ENCODE data around the gene LYST. TPM values are rescaled to one million over a fixed set of nuclear protein-coding genes. Genes with fewer than 3 reads are reported as not detected.

LYST gene
- total and polyA plus RNA-seq, 2 donors (not counting 3 experiments of a cell fraction or from before 2014, with no cell fraction given): 3.1 to 9.6 TPM

DNA sequence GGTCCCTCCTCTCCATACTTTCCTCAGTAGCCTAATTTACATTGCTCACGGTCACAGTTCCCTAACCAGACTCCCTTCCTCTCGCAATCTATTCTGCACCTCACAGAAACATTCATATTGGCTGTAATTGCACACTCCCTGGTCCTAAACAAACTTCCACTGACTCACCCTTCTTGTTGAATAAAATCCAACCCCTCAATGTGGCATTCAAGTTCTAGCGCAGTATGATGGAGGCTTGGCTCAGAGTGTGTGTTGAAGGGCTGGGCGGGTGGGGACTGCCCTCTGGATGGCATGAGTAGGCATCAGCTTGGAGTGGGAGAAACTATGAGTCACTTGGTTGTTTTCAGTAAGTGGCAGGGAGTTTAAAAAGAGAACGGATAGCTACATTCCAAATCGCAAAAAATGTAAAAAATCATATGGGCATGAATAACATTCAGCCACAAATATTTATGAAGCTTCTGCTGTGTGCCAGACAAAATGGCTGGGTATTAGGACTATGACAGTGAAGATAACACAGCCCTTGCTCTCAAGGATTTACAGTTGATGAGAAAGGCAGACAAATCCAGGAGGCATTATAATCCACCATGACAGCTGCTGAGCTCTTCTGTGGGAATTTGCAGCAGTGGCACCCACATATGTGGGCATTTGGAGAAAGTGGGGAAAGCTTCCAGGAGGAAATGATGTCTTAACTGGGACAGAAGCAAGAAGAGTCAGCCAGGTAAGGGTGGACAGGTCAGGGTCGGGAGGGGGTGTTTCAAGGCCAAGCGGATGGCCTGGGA, 42.2 kb upstream of the LYST start:
- DNase-seq (ENCODE audit: low read depth, low spot score) (peak; percentile 64), FAIRE-seq (peak; percentile 74)
- no peaks in the 10 kb centered on the region for H3K36me3 ChIP-seq (ENCODE audit: control insufficient read depth in 2 of 2, extremely low read depth in 1 of 2, insufficient read depth in 2 of 2, low read length in 2 of 2)
- H4K20me1 ChIP-seq (replicated peaks; ENCODE audit: control insufficient read depth, extremely low read depth, insufficient read depth, low read length): no peaks in the 10 kb centered on the region
- H3K27ac ChIP-seq (ENCODE audit: insufficient read depth, low read depth, low read length): peak overlapping the region; percentile 58
- ChIA-PET CTCF (interaction anchor here (1.1 to 1.7 kb wide), 6 partner anchors 8 to 63 kb away, joined by 3 to 20 read pairs (median 6); partner anchors contain the start of gene LYST), POLR2A (interaction anchor here (0.6 kb wide), 1 partner anchor 9 kb away, joined by 6 read pairs; no protein-coding TSS in a partner anchor)
- dilution Hi-C loops (cut with MboI; ENCODE audit: extremely low pct_ligation_motif_present, low sequenced_read_pairs) (no loop called here), intact Hi-C loops (cut with micrococcal nuclease) (no loop called here)
- no peaks in the 10 kb centered on the region for H3K79me2 ChIP-seq (ENCODE audit: control insufficient read depth, insufficient read depth, low read length)
- TF ChIP-seq FOS (IDR thresholded peaks at IDR 0.05; ENCODE audit: borderline replicate concordance, insufficient read depth, low read length): peak; percentile 23
- TF ChIP-seq GATA2 (IDR thresholded peaks at IDR 0.05; ENCODE audit: insufficient read depth, insufficient read length, low read depth, low read length): no peak
- H3K27me3 ChIP-seq (ENCODE audit: control insufficient read depth in 2 of 2, insufficient read depth in 2 of 2, low read length in 2 of 2): no peaks in the 10 kb centered on the region
- no TSS peak for BruUV-seq (replicated peaks)
- peak overlapping the region; percentile 64 for H2AFZ ChIP-seq (ENCODE audit: low read depth, low read length)
- peaks cover 34% of the 10 kb centered on the region for H3K4me1 ChIP-seq (ENCODE audit: control insufficient read depth, extremely low read depth, insufficient read depth, low read length)
- H3K9me3 ChIP-seq (replicated peaks; ENCODE audit: control insufficient read depth, insufficient read depth, low read length): no peaks in the 10 kb centered on the region
- no peak overlapping the region for H3K4me3 ChIP-seq (replicated peaks in 1 of 3; ENCODE audit: insufficient read depth in 1 of 3, low read depth in 1 of 3, low read length in 3 of 3)
- peak overlapping the region; percentile 19 for H3K4me2 ChIP-seq (ENCODE audit: insufficient read depth, low read length)
- H3K9me1 ChIP-seq (replicated peaks; ENCODE audit: control insufficient read depth, extremely low read depth, insufficient read depth, low read length): no peaks in the 10 kb centered on the region
- H3K9ac ChIP-seq (replicated peaks; ENCODE audit: extremely low read depth, insufficient read depth, low read length): peak overlapping the region; percentile 16

GRCh38 chr1:235907897-235908240, 41.2 kb upstream of the LYST start:
- no peak overlapping the region for H3K9ac ChIP-seq (replicated peaks; ENCODE audit: extremely low read depth, insufficient read depth, low read length)
- no TSS peak for BruUV-seq (replicated peaks)
- no peak overlapping the region for H3K27ac ChIP-seq (ENCODE audit: insufficient read depth, low read depth, low read length)
- no peaks in the 10 kb centered on the region for H4K20me1 ChIP-seq (replicated peaks; ENCODE audit: control insufficient read depth, extremely low read depth, insufficient read depth, low read length)
- POLR2A ChIA-PET: interaction anchor here (0.7 kb wide), 1 partner anchor 9 kb away, joined by 3 read pairs; no protein-coding TSS in a partner anchor
- CTCF ChIA-PET: interaction anchor here (1.7 to 2.9 kb wide), 2 partner anchors 26 to 64 kb away, joined by 4 to 15 read pairs; no protein-coding TSS in a partner anchor
- dilution Hi-C loops (cut with MboI; ENCODE audit: extremely low pct_ligation_motif_present, low sequenced_read_pairs): no loop called here
- H3K4me1 ChIP-seq (ENCODE audit: control insufficient read depth, extremely low read depth, insufficient read depth, low read length): peaks cover 26% of the 10 kb centered on the region
- H3K79me2 ChIP-seq (ENCODE audit: control insufficient read depth, insufficient read depth, low read length): no peaks in the 10 kb centered on the region
- no peaks in the 10 kb centered on the region for H3K9me1 ChIP-seq (replicated peaks; ENCODE audit: control insufficient read depth, extremely low read depth, insufficient read depth, low read length)
- H3K36me3 ChIP-seq (ENCODE audit: control insufficient read depth in 2 of 2, extremely low read depth in 1 of 2, insufficient read depth in 2 of 2, low read length in 2 of 2): no peaks in the 10 kb centered on the region
- H2AFZ ChIP-seq (ENCODE audit: low read depth, low read length): no peak overlapping the region
- no peaks in the 10 kb centered on the region for H3K27me3 ChIP-seq (ENCODE audit: control insufficient read depth in 2 of 2, insufficient read depth in 2 of 2, low read length in 2 of 2)
- H3K4me2 ChIP-seq (ENCODE audit: insufficient read depth, low read length): no peak overlapping the region
- no peak overlapping the region for H3K4me3 ChIP-seq (replicated peaks in 1 of 3; ENCODE audit: insufficient read depth in 1 of 3, low read depth in 1 of 3, low read length in 3 of 3)
- FAIRE-seq: no peak
- H3K9me3 ChIP-seq (replicated peaks; ENCODE audit: control insufficient read depth, insufficient read depth, low read length): no peaks in the 10 kb centered on the region
- no peak for TF ChIP-seq MYC (IDR thresholded peaks at IDR 0.05; ENCODE audit: low read depth, low read length)
- no peak for TF ChIP-seq GATA2 (IDR thresholded peaks at IDR 0.05; ENCODE audit: insufficient read depth, insufficient read length, low read depth, low read length)
- DNase-seq (ENCODE audit: low read depth, low spot score): no peak
- intact Hi-C loops (cut with micrococcal nuclease): no loop called here
